ENCODE data around the gene CDC7. TPM values are rescaled to one million over a fixed set of nuclear protein-coding genes. Genes with fewer than 3 reads are reported as not detected.

CDC7 gene
- total RNA-seq, 1 donor from 2014 or later: 4.3 TPM

GRCh38 chr1:91556556-91556955, 55.9 kb downstream of the CDC7 start:
- no peak for DNase-seq (ENCODE audit: extremely low spot score, unreplicated experiment)
- no peak for TF ChIP-seq CTCF (IDR thresholded peaks at IDR 0.05)
- Mint-ChIP-seq H3K27ac (ENCODE audit: unreplicated experiment) (peak overlapping the region; percentile 3), H3K9me3 (ENCODE audit: unreplicated experiment) (no peaks in the 10 kb centered on the region), H3K27me3 (ENCODE audit: unreplicated experiment) (no peaks in the 10 kb centered on the region), H3K4me3 (ENCODE audit: unreplicated experiment) (no peak overlapping the region), H3K4me1 (ENCODE audit: unreplicated experiment) (peaks cover 34% of the 10 kb centered on the region), H3K36me3 (ENCODE audit: unreplicated experiment) (no peaks in the 10 kb centered on the region)

- Mint-ChIP-seq H3K36me3 (ENCODE audit: unreplicated experiment) (no peaks in the 10 kb centered on the region), H3K9me3 (ENCODE audit: unreplicated experiment) (no peaks in the 10 kb centered on the region), H3K27ac (ENCODE audit: unreplicated experiment) (peak overlapping the region; percentile 29), H3K4me3 (ENCODE audit: unreplicated experiment) (no peak overlapping the region), H3K27me3 (ENCODE audit: unreplicated experiment) (no peaks in the 10 kb centered on the region), H3K4me1 (ENCODE audit: unreplicated experiment) (peaks cover 34% of the 10 kb centered on the region)
- no peak for DNase-seq (ENCODE audit: extremely low spot score, unreplicated experiment)
- no peak for TF ChIP-seq CTCF (IDR thresholded peaks at IDR 0.05)
Measured at GRCh38 chr1:91557039-91557690, 56.5 kb downstream of the CDC7 start.

DNA sequence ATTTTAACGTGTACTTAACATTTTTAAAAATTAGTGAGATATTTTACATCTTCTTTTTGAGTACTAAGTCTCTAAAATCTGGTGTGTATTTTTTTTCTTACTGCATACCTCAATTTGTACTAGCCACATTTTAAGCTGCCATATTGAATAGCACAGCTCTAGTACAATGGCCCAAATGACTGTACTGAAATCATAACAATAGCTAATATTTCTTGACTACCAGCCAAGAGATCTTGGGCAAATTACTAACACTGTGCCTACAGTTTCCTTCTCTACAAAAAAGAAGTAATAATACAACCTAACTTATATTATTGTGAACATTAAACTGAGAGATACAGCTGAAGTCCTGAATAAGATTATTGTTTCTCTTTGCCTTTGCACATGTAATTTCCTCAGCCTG, 57.2 kb downstream of the CDC7 start:
- no peak for DNase-seq (ENCODE audit: extremely low spot score, unreplicated experiment)
- H3K9me3 Mint-ChIP-seq (ENCODE audit: unreplicated experiment): no peaks in the 10 kb centered on the region
- peaks cover 33% of the 10 kb centered on the region for H3K4me1 Mint-ChIP-seq (ENCODE audit: unreplicated experiment)
- TF ChIP-seq CTCF (IDR thresholded peaks at IDR 0.05): no peak
- H3K27ac Mint-ChIP-seq (ENCODE audit: unreplicated experiment): no peak overlapping the region
- H3K4me3 Mint-ChIP-seq (ENCODE audit: unreplicated experiment): no peak overlapping the region
- no peaks in the 10 kb centered on the region for H3K36me3 Mint-ChIP-seq (ENCODE audit: unreplicated experiment)
- no peaks in the 10 kb centered on the region for H3K27me3 Mint-ChIP-seq (ENCODE audit: unreplicated experiment)

GRCh38 chr1:91559046-91559750, 58.5 kb downstream of the CDC7 start:
- H3K27me3 Mint-ChIP-seq (ENCODE audit: unreplicated experiment): no peaks in the 10 kb centered on the region
- no peak overlapping the region for H3K4me3 Mint-ChIP-seq (ENCODE audit: unreplicated experiment)
- no peak for DNase-seq (ENCODE audit: extremely low spot score, unreplicated experiment)
- H3K27ac Mint-ChIP-seq (ENCODE audit: unreplicated experiment): no peak overlapping the region
- peaks cover 4% of the 10 kb centered on the region for H3K9me3 Mint-ChIP-seq (ENCODE audit: unreplicated experiment)
- TF ChIP-seq CTCF (IDR thresholded peaks at IDR 0.05): no peak
- H3K4me1 Mint-ChIP-seq (ENCODE audit: unreplicated experiment): peaks cover 28% of the 10 kb centered on the region
- no peaks in the 10 kb centered on the region for H3K36me3 Mint-ChIP-seq (ENCODE audit: unreplicated experiment)

- no peak overlapping the region for H3K4me3 Mint-ChIP-seq (ENCODE audit: unreplicated experiment)
- H3K4me1 Mint-ChIP-seq (ENCODE audit: unreplicated experiment): peaks cover 36% of the 10 kb centered on the region
- no peaks in the 10 kb centered on the region for H3K36me3 Mint-ChIP-seq (ENCODE audit: unreplicated experiment)
Measured at GRCh38 chr1:91559838-91560565, 59.4 kb downstream of the CDC7 start.

More at GRCh38 chr1:91559838-91560565, 59.4 kb downstream of the CDC7 start:
- H3K27me3 Mint-ChIP-seq (ENCODE audit: unreplicated experiment): no peaks in the 10 kb centered on the region
- no peak for DNase-seq (ENCODE audit: extremely low spot score, unreplicated experiment)
- TF ChIP-seq CTCF (IDR thresholded peaks at IDR 0.05): no peak
- peaks cover 8% of the 10 kb centered on the region for H3K9me3 Mint-ChIP-seq (ENCODE audit: unreplicated experiment)
- H3K27ac Mint-ChIP-seq (ENCODE audit: unreplicated experiment): no peak overlapping the region
